Duodenal mucosa (tissue), 2 donors: ENCODE results near the gene KLHL18.
"Not testable (repeated sequence)": the region's sequence is repeated elsewhere in the genome, so short reads cannot be mapped to it uniquely, and the experiment has no call there.

Source experiments
- H3K27ac ChIP-seq: one replicate; pipeline ENCODE4 v1.7.0; 2013; ENCODE audit warnings: low read depth, low read length
- H3K27me3 ChIP-seq, 2 donors: one replicate each; pipeline ENCODE4 v1.7.0; 2013; ENCODE audit warnings: low read length in 2 of 2, control low read depth in 1 of 2; ENCODE audit not compliant: insufficient read depth in 2 of 2, control insufficient read depth in 1 of 2
- H3K36me3 ChIP-seq, 2 donors: one replicate each; pipeline ENCODE4 v1.7.0; 2013; ENCODE audit warnings: low read length in 2 of 2, control low read depth in 1 of 2; ENCODE audit not compliant: insufficient read depth in 2 of 2, control insufficient read depth in 1 of 2
- H3K4me1 ChIP-seq, 2 donors: one replicate each; pipeline ENCODE4 v1.7.0; 2013; ENCODE audit warnings: low read length in 2 of 2, control low read depth in 1 of 2; ENCODE audit not compliant: insufficient read depth in 2 of 2, control insufficient read depth in 1 of 2
- H3K4me3 ChIP-seq, 2 donors: one replicate each; pipeline ENCODE4 v1.7.0; 2013; ENCODE audit warnings: low read length in 2 of 2, low read depth in 1 of 2
- H3K9ac ChIP-seq, 2 donors: one replicate each; pipeline ENCODE4 v1.7.0; 2013; ENCODE audit warnings: low read length in 2 of 2, low read depth in 1 of 2
- H3K9me3 ChIP-seq, 2 donors: one replicate each; pipeline ENCODE4 v1.7.0; 2013; ENCODE audit warnings: low read length in 2 of 2, control low read depth in 1 of 2; ENCODE audit not compliant: control insufficient read depth in 1 of 2

The KLHL18 gene

DNA sequence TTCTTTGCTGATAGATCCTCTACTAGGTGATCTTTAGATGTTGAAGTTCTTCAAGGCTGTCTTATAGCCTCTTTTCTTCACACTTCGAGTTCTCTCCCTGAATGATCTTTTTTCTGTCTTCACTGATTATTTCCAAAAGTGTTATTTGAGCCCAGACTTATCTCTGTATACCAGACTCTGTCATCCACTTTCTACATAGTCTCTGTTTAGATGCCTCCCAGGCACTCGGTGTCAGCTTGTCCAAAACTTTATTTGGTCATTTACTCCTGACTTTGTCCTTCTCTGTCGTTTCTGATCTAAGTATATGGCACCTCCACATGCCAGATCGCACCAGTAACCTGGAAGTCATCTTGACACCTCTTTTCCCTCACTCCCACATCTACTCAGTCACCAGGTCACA, 27.6 kb downstream of the KLHL18 start:
- no peak overlapping the region for H3K27ac ChIP-seq
- no peaks in the 10 kb centered on the region for H3K27me3 ChIP-seq
- H3K9me3 ChIP-seq = no peaks in the 10 kb centered on the region
- no peaks in the 10 kb centered on the region for H3K4me1 ChIP-seq
- H3K36me3 ChIP-seq = no peaks in the 10 kb centered on the region
- no peak overlapping the region for H3K9ac ChIP-seq
- no peak overlapping the region for H3K4me3 ChIP-seq

DNA sequence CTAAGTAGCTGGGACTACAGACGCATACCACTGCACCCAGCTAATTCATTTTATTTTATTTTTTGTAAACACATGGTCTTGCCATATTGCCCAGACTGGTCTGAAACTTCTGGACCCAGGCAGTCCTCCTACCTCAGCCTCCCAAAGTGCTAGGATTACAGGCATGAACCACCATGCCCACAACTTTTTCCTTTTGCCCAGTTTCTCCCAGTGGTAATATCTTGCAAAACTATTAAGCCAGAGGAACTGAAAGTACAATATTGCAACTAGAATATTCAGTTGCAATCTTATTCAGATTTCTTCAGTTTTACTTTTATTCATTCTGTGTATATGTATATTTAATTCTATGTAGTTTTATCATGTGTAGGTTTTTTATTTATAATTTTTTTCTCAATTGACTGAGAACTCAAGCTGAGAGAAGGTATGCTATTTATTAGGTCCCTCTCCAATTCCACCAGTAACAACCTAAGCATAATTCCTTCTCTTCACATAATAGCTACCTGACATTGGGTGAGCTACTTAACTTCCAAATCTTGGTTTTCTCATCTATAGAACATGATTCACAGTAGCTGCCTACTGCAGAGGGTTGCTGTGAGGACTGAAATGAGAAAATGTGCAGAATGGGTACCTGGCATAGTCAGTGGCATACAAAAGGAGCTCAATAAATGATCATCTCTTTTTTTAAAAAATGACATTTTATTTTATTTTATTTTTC, 30.8 kb downstream of the KLHL18 start:
- no peak overlapping the region for H3K9ac ChIP-seq
- H3K36me3 ChIP-seq = no peaks in the 10 kb centered on the region
- no peak overlapping the region for H3K4me3 ChIP-seq
- no peaks in the 10 kb centered on the region for H3K9me3 ChIP-seq
- no peaks in the 10 kb centered on the region for H3K27me3 ChIP-seq
- H3K4me1 ChIP-seq = no peaks in the 10 kb centered on the region
- H3K27ac ChIP-seq = no peak overlapping the region

GRCh38 chr3:47314056-47314764, 31.5 kb downstream of the KLHL18 start:
- H3K27ac ChIP-seq = no peak overlapping the region
- no peak overlapping the region for H3K4me3 ChIP-seq
- no peaks in the 10 kb centered on the region for H3K36me3 ChIP-seq
- no peaks in the 10 kb centered on the region for H3K27me3 ChIP-seq
- no peaks in the 10 kb centered on the region for H3K4me1 ChIP-seq
- no peaks in the 10 kb centered on the region for H3K9me3 ChIP-seq
- H3K9ac ChIP-seq = no peak overlapping the region

- Histone ChIP-seq H3K4me3 (no peak overlapping the region), H3K9ac (no peak overlapping the region)
Observed at GRCh38 chr3:47315069-47315647, 32.4 kb downstream of the KLHL18 start.

DNA sequence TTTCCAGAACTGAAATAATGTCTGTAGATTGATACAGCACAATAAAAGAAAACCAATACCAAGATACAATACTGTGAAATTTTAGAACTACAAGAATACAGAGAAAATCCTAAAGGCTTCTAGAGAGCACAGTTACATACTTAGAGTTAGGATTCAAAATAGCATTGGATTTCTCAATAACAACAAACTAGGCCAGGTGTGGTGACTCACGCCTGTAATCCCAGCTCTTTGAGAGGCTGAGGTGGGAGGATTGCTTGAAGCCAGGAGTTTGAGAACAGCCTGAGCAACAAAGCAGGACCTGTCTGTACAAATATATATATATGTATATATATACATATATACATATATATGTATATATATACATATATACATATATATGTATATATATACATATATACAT, 33.4 kb downstream of the KLHL18 start:
- not testable (repeated sequence) for H3K27ac ChIP-seq, H3K9me3 ChIP-seq, H3K4me3 ChIP-seq, H3K27me3 ChIP-seq, H3K4me1 ChIP-seq, H3K9ac ChIP-seq
- peaks cover 4 to 16% of the 10 kb centered on the region in 2 donors for H3K36me3 ChIP-seq

More at GRCh38 chr3:47315069-47315647, 32.4 kb downstream of the KLHL18 start:
- H3K27me3 ChIP-seq = no peaks in the 10 kb centered on the region
- no peaks in the 10 kb centered on the region for H3K9me3 ChIP-seq
- peaks cover 4 to 6% of the 10 kb centered on the region in 2 donors for H3K36me3 ChIP-seq
- no peaks in the 10 kb centered on the region for H3K4me1 ChIP-seq
- no peak overlapping the region for H3K27ac ChIP-seq

DNA sequence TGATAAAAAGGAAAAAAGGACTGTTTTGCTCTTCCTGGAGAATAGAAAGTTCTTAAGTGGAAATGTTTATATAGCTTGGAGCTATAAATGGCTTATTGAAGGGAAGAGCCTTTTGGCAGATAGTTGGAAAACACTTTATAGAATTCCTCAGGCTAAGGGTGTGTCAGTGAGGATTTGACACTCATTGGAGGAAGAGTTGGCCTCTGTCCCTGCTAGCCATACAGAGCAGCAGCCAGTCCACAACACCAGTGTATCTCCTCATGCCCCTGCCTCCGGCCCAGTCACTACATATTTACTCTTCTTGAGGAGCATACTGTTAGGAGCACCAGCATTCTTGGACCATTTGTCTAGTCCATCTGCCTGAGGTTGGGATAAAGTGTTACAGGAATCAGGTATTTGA, 36.2 kb downstream of the KLHL18 start:
- no peaks in the 10 kb centered on the region for H3K27me3 ChIP-seq
- H3K9me3 ChIP-seq = no peaks in the 10 kb centered on the region
- peaks cover 4 to 39% of the 10 kb centered on the region in 2 donors for H3K36me3 ChIP-seq
- no peaks in the 10 kb centered on the region for H3K4me1 ChIP-seq
- H3K27ac ChIP-seq = no peak overlapping the region
- no peak overlapping the region for H3K4me3 ChIP-seq
- H3K9ac ChIP-seq = no peak overlapping the region

GRCh38 chr3:47319956-47320355, 37.2 kb downstream of the KLHL18 start:
- no peak overlapping the region for H3K4me3 ChIP-seq
- no peaks in the 10 kb centered on the region for H3K4me1 ChIP-seq
- H3K27me3 ChIP-seq = no peaks in the 10 kb centered on the region
- no peaks in the 10 kb centered on the region for H3K9me3 ChIP-seq
- H3K36me3 ChIP-seq = peaks cover 4 to 41% of the 10 kb centered on the region in 2 donors
- H3K27ac ChIP-seq = no peak overlapping the region
- H3K9ac ChIP-seq = no peak overlapping the region

GRCh38 chr3:47323431-47324277, 40.9 kb downstream of the KLHL18 start:
- H3K4me1 ChIP-seq = no peaks in the 10 kb centered on the region
- peaks cover 7 to 60% of the 10 kb centered on the region in 2 donors for H3K36me3 ChIP-seq
- no peak overlapping the region for H3K4me3 ChIP-seq
- no peak overlapping the region for H3K9ac ChIP-seq
- H3K27ac ChIP-seq = no peak overlapping the region
- H3K9me3 ChIP-seq = no peaks in the 10 kb centered on the region
- no peaks in the 10 kb centered on the region for H3K27me3 ChIP-seq

DNA sequence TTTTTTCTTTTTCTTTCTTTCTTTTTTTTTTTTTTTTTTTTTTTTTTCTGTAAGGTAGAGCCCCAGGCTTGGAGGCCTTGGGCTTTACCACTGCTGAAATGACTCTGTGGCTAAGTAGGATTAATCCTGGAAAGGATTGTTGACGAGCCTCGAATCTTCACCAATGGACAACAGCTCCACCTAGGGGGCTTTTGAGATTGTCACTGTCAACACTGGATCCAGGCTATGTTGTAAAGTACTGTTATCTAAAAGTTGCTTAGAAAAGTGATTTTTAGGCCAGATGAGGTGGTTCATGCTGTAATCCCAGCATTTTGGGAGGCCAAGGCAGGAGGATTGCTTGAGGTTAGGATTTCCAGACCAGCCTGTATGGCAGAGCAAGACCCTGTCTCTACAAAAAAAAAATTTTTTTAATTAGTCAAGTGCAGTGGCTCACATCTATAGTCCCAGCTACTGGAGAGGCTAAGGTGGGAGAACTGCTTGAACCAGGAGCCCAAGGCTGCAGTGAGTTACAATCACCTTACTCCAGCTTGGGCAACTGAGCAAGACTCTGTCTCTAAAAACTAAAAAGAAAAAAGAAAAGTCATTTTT, 41.6 kb downstream of the KLHL18 start:
- Histone ChIP-seq H3K9ac (no peak overlapping the region), H3K9me3 (no peaks in the 10 kb centered on the region), H3K36me3 (peaks cover 7 to 64% of the 10 kb centered on the region in 2 donors), H3K4me1 (no peaks in the 10 kb centered on the region), H3K27me3 (no peaks in the 10 kb centered on the region), H3K4me3 (no peak overlapping the region), H3K27ac (no peak overlapping the region)
